HepG2 (cell line): ENCODE results near the gene NOTUM. TPM values are rescaled to one million over a fixed set of nuclear protein-coding genes. Genes with fewer than 3 reads are reported as not detected.

ENCODE experiments used
- ARNTL ChIP-seq: sonication (generic); formaldehyde crosslinking; IDR thresholded peaks from 2 replicates; pipeline ENCODE4 v1.4.0; 2020; ENCODE audit warnings: mild to moderate bottlenecking, missing genetic modification reagents
- ASH2L ChIP-seq: fragments of 300-600, 200-600 bp; sonication (generic); IDR thresholded peaks from 2 replicates; pipeline ENCODE4 v1.7.0; 2017; ENCODE audit warnings: low read depth, mild to moderate bottlenecking, moderate library complexity, mixed read lengths, low read length; ENCODE audit not compliant: insufficient read length
- BORCS8-MEF2B ChIP-seq: sonication (generic); formaldehyde crosslinking; IDR thresholded peaks from 2 replicates; pipeline ENCODE4 v1.8.0; 2022; ENCODE audit warnings: mild to moderate bottlenecking, missing genetic modification reagents
- CENPT ChIP-seq: sonication (generic); formaldehyde crosslinking; IDR thresholded peaks from 2 replicates; pipeline ENCODE4 v1.8.0; 2022; ENCODE audit warnings: low read depth, mild to moderate bottlenecking, moderate library complexity, missing genetic modification reagents
- CSRNP1 ChIP-seq: sonication (generic); formaldehyde crosslinking; IDR thresholded peaks from 2 replicates; pipeline ENCODE4 v1.8.1; 2023; ENCODE audit warnings: mild to moderate bottlenecking, missing genetic modification reagents
- FOXK2 ChIP-seq: fragments of 450-650 bp; IDR thresholded peaks from 2 replicates; pipeline ENCODE4 v1.6.1; 2016
- JUN ChIP-seq: sonication (generic); formaldehyde crosslinking; IDR thresholded peaks from 2 replicates; pipeline ENCODE4 v1.4.0; 2020; ENCODE audit warnings: mild to moderate bottlenecking, missing genetic modification reagents
- MIER3 ChIP-seq: IDR thresholded peaks from 2 replicates; pipeline ENCODE4 v1.6.1; 2016; ENCODE audit warnings: missing compliant biosample characterization, borderline replicate concordance
- NRL ChIP-seq: sonication (generic); formaldehyde crosslinking; IDR thresholded peaks from 2 replicates; pipeline ENCODE4 v1.5.0; 2020; ENCODE audit warnings: missing genetic modification reagents, mild to moderate bottlenecking, moderate library complexity, borderline replicate concordance
- PHF20 ChIP-seq: sonication (generic); formaldehyde crosslinking; IDR thresholded peaks from 2 replicates; pipeline ENCODE4 v1.5.0; 2020; ENCODE audit warnings: mild to moderate bottlenecking, missing genetic modification reagents
- SKI ChIP-seq: fragments of 450-650 bp; IDR thresholded peaks from one replicate; pipeline ENCODE4 v1.6.1; 2018; ENCODE audit warnings: mild to moderate bottlenecking; ENCODE audit not compliant: partially characterized antibody
- SKIL ChIP-seq: sonication (generic); formaldehyde crosslinking; IDR thresholded peaks from 2 replicates; pipeline ENCODE4 v1.8.0; 2022; ENCODE audit warnings: missing genetic modification reagents, mild to moderate bottlenecking, moderate library complexity, borderline replicate concordance
- STAG1 ChIP-seq: sonication (generic); formaldehyde crosslinking; IDR thresholded peaks from 2 replicates; pipeline ENCODE4 v1.4.0; 2020; ENCODE audit warnings: missing genetic modification reagents
- USF2 ChIP-seq, 2 experiments: sonication (generic) in 1 of 2; formaldehyde crosslinking in 1 of 2; IDR thresholded peaks; 2 replicates each; pipeline versions ENCODE4 v1.5.1 to v1.6.1; 2011 to 2020; ENCODE audit warnings: borderline replicate concordance in 1 of 2, low read depth in 1 of 2, low read length in 1 of 2, mild to moderate bottlenecking in 1 of 2, missing genetic modification reagents in 1 of 2, moderate library complexity in 1 of 2
- ZMYM3 ChIP-seq: sonication (generic); formaldehyde crosslinking; IDR thresholded peaks from 2 replicates; pipeline ENCODE4 v1.5.1; 2020; ENCODE audit warnings: mild to moderate bottlenecking, missing genetic modification reagents
- ZNF253 ChIP-seq: sonication (generic); formaldehyde crosslinking; IDR thresholded peaks from 2 replicates; pipeline ENCODE4 v1.8.0; 2022; ENCODE audit warnings: mild to moderate bottlenecking, missing genetic modification reagents, borderline replicate concordance
- ZNF276 ChIP-seq: sonication (generic); formaldehyde crosslinking; IDR thresholded peaks from 2 replicates; pipeline ENCODE4 v1.4.0; 2020; ENCODE audit warnings: mild to moderate bottlenecking, low read depth, missing genetic modification reagents
- ZNF333 ChIP-seq: sonication (generic); formaldehyde crosslinking; IDR thresholded peaks from 2 replicates; pipeline ENCODE4 v1.4.0; 2020; ENCODE audit warnings: mild to moderate bottlenecking, missing genetic modification reagents, borderline replicate concordance
- ZNF543 ChIP-seq: sonication (generic); formaldehyde crosslinking; IDR thresholded peaks from 2 replicates; pipeline ENCODE4 v1.4.0; 2020; ENCODE audit warnings: mild to moderate bottlenecking, missing genetic modification reagents
- ZNF761 ChIP-seq: sonication (generic); formaldehyde crosslinking; conservative IDR thresholded peaks from 2 replicates; pipeline ENCODE4 v1.4.0; 2020; ENCODE audit warnings: mild to moderate bottlenecking, missing genetic modification reagents
- ZNF782 ChIP-seq: sonication (generic); formaldehyde crosslinking; IDR thresholded peaks from 2 replicates; pipeline ENCODE4 v1.4.0; 2020; ENCODE audit warnings: missing genetic modification reagents, mild to moderate bottlenecking, borderline replicate concordance
- polyA plus RNA-seq, 8 experiments: library from polyadenylated mRNA; depleted of rRNA in 3 of 8; stranded (reverse) in 7 of 8; unstranded in 1 of 8; fragments of >200 nt; fragmentation: Illumina TruSeq in 4 of 8; extraction: Trizol in 4 of 8; gene quantifications; 2 replicates each; pipeline versions ENCODE4 v1.2.1 to v1.2.3, GENCODE V29; 2011 to 2016; ENCODE audit warnings: low read depth in 4 of 8, missing spikeins in 1 of 8, mixed read lengths in 1 of 8; ENCODE audit not compliant: insufficient read depth in 1 of 8
- total RNA-seq, 5 experiments: library from RNA; depleted of rRNA; stranded (reverse); fragments of >200 nt; fragmentation: Illumina TruSeq; extraction: Trizol; gene quantifications; 2 replicates each; pipeline ENCODE4 v1.2.3, GENCODE V29; 2016; ENCODE audit warnings: low read depth in 1 of 5

Gene NOTUM
- total and polyA plus RNA-seq, 2 of the 13 experiments (the other 11 are each of a cell fraction or from before 2014, with no cell fraction given): 150 to 160 TPM

- peak; percentile 19; the same call in 1 of the 2 replicates for TF ChIP-seq STAG1 (CRISPR knock-in tag)
- TF ChIP-seq ZNF543 (CRISPR knock-in tag): no peak
- TF ChIP-seq BORCS8-MEF2B (CRISPR knock-in tag): peak; percentile 75; the same call in 1 of the 2 replicates
- TF ChIP-seq ZNF253 (CRISPR knock-in tag): no peak
- TF ChIP-seq ZNF761 (CRISPR knock-in tag): peak; percentile 60; the same call in 1 of the 2 replicates
- TF ChIP-seq ARNTL (CRISPR knock-in tag): 0 out of 2 replicates have a peak, but pooled peaks have one; percentile 22
- TF ChIP-seq ZNF333: no peak
- TF ChIP-seq JUN: 0 out of 2 replicates have a peak, but pooled peaks have one; percentile 38
- peak; percentile 54 for TF ChIP-seq ASH2L
- TF ChIP-seq ZNF782 (CRISPR knock-in tag): no peak
- TF ChIP-seq ZMYM3 (CRISPR knock-in tag): no peak
- TF ChIP-seq ZNF276 (CRISPR knock-in tag): peak; percentile 39; the same call in 1 of the 2 replicates
- TF ChIP-seq USF2 (IDR thresholded peaks at IDR 0.05; ENCODE audit: low read depth, low read length): peak; percentile 24; the same call in 1 of the 2 replicates
- TF ChIP-seq USF2 (CRISPR knock-in tag; IDR thresholded peaks at IDR 0.05; ENCODE audit: borderline replicate concordance): no peak; the same call in 1 of the 2 replicates
- no peak for TF ChIP-seq SKIL (CRISPR knock-in tag)
- TF ChIP-seq FOXK2: no peak
- TF ChIP-seq SKI: no peak
- peak; percentile 73 for TF ChIP-seq NRL
- TF ChIP-seq CENPT (CRISPR knock-in tag): no peak
- TF ChIP-seq CSRNP1 (CRISPR knock-in tag): peak; percentile 71
- TF ChIP-seq MIER3: no peak
- no peak for TF ChIP-seq PHF20 (CRISPR knock-in tag)
Measured at GRCh38 chr17:81964081-81964849, 3.3 kb upstream of the NOTUM start (continued).
